ENCODE data around the gene GMPPB.

GMPPB gene

DNA sequence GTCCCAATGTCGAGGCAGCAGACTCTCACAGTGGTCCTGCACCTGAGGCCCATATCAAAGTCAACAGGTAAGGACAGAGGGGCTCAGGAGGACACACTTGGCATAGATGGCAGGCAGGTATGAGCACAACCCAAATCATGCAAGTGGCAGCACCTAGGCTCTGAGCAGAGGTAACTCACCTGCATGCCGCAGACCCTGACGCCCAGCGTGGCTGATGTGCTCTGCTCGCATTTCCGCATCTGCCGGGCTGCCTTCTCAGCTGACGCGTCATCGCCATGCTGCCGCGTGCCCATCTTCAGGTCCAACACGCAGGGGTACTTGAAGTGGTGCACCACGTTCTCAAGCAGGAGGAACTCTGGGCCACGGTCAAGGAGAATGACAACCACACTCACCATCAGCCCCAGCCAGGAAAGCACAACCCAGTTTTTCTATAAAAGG lies 4.2 kb upstream of the GMPPB start:
- DNase-seq, result no peak

DNA sequence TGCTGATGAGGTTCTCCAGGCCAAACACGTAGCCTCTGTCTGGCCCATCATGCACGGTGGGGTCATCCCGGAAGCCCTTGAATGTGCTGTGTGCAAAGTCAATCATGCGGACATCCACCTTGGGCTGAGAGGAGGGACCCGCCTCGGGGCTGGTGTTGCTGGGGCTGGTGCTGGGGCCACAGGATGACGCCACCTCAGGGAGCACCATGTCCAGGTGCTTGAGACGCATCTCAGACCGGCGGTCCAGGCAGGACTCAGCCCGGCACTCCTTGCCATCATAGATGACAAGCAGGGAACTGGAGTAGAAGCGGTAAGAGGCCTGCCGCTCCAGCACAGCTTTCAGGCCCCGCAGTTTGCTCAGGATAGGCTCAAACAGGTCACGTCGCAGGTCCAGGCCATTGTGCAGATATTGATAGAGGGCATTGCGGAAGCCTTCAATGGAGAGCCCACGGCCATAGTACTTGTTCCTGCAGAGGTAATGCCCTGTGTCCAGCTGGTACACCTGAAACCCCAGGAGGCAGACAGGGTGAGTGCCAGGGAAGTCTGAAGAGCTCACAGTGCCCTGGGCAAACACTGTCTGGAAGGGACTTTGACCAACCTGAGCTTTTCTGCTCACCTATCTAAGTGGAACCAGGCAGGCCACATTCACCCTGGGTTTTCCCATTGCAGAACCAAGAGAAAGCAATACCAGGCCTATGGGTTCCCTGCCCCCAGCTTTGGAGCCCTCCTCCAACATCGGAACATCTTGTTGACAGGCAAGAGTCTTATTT lies 3.6 kb upstream of the GMPPB start:
- DNase-seq, result no peak

DNA sequence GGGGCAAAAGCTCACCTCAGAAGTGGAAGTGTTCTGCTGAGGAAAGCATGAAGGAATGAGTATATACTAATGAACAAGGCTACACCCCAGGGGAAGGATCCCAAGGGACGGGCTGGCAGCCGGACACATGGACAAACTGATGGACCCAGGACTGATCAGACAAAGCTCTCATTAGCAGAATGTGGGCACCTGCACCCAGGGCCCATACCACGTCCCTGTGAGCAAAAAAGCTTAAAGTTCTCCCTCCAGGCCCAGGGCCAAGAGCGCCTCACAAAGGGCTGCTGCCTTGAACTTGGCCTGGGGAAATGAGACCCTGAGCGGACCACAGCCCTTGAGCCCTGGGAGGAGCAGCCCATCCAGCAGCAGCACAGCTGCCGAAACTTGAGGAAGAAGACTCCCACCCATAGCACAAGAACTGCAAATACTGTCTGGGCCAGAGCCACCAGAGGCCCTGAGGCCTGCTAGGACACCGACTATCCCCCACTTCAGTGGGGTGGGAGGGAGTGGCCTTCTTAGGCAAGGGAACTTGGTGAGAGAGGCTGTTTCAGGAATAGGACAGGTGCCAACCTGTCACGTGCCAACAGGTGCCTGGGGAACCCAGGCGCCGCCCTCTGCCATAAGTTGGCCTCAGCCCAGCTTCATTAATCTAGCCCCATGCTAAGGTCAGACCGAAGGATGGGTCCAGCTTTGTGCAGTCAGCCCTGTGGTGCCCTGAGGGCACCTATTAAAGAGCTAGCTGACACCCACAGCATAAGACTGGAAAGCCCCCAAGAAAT lies 2.3 kb upstream of the GMPPB start:
- DNase-seq, result no peak

DNA sequence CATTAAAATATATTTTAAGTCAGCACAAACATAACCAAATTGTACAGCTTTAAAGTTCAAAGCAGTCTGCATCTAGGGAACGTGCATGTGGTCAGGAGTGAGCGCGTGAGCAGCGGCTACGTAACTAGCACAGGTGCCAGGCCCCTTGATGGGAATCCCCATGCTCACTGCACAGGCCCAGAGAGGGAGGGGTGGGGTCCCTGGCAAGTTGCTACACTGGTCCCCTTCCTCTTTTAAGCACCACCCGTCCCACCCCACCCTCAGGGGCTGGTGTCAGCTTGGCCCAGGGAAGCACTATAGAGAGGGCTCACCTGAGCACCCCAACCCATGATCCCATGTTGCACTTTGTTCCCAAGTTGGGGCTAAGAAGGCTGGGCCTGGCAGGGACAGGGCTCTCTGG lies 835 bp upstream of the GMPPB start:
- DNase-seq, result no peak

DNA sequence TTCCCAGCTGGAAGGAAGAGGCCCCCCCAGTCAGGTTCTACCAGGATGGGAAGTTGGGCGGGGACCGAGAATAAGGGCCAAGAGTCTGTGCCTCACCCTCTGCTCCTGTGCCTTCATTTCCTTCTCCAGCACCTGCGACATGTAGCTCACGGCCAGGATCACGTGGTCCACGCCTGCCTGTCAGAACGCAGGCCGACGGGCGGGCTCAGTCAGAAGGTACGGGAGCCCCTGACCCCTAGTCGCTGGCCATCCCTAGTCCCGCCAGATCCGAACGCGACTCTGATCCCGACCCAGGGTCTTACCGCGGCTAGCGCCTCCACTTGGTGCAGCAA lies 489 bp downstream of the GMPPB start:
- peak; percentile 66 to 70 for DNase-seq

DNA sequence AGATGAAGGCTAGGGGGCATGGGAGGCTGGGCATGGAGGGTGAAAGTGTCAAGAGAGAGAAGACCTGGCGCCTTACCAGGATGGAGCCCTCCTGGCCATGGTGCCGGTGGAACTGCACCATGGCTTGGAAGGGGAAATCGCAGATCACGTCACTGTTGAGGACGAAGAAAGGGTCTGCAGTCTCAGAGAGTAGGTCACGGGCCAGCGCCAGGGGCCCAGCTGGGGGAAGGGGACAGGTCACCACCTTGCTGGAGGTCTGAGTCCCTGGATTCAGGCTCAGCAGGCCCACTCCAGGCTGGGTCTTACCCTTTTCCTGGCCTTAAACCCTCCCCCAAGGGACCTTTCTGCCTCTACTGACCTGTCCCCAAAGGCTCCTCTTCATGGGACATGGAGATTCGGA lies 855 bp downstream of the GMPPB start:
- DNase-seq, result no peak

DNA sequence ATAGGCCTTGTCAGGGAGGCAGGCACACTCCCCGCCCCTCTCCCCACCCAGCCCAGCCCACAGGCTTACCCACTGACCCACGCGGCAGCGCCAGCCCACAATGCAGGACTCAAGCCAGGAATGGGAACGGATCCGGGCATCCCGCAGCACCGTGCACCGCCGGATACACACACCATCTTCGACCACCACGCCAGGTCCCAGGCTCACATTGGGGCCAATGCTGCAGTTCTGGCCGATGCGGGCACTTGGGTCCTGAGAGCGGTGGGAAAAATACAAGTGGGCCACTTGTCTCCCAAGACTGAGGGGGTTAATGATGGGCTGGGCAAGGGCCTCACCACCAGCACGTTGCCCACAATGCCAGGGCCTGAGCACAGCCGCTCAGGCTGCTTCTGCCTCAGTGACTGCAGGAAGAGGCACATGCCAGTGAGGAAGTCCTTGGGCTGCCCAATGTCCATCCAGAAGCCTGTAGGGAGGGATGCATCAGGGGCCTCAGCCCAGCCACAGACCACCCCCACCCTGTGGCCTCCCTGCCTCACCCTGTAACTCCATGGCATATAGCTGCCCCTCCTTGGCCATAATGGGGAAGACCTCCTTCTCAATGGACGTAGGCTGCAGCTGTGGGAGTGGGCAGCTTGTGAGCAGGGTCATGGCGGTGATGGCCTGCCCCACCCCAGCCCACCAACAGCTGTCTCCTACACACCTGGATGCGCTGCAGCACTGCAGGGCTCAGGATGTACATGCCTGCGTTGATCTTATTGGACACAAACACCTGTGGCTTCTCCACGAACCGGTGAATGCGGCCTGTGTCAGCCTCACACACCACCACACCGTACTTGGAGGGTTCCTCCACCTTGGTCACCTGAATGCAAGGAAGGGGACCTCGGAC lies 1.6 kb downstream of the GMPPB start:
- no peak for DNase-seq

DNA sequence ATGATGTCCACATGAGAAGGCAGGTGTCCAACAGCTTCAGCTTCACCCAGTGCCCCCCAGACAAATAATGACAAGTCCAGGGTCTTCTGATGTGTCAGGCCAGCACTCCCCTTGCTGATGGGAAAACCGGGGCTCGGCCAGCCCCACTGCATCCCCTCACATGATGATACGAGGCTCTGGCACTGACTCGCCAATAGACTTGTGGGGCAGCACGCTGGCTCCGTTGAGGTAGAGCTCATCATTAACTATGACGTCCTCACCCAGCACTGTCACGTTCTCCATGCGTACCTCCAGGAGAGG lies 2.2 kb downstream of the GMPPB start:
- no peak for DNase-seq

DNA sequence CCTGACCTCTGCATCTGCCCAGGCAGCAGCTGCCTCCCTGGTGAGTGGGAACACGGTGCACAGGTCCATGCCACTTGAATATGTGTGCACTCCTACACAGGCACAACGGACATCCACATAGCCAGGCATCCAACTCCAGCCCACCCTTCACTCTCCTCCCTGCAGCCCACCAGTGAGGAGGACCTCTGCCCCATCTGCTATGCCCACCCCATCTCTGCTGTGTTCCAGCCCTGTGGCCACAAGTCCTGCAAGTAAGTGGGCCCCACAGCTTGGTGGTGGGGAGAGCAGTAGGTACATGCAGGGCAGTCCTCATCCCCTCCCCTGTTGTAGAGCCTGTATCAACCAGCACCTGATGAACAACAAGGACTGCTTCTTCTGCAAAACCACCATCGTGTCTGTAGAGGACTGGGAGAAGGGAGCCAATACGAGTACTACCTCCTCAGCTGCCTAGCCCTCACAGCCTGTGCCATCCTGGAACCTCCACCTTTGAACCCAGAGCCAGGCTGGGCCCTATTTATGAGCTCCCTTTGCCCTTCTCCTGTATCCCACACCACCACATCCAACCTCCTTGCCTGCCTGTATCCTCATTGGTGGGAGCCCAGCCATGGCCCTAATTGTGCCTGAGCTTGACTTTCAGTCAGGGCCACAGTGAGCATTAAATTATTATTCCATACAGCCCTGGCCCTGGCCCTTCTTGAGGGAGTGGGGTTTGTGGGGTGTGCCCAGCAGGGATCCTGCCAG lies 2.7 kb downstream of the GMPPB start:
- no peak for DNase-seq

DNA sequence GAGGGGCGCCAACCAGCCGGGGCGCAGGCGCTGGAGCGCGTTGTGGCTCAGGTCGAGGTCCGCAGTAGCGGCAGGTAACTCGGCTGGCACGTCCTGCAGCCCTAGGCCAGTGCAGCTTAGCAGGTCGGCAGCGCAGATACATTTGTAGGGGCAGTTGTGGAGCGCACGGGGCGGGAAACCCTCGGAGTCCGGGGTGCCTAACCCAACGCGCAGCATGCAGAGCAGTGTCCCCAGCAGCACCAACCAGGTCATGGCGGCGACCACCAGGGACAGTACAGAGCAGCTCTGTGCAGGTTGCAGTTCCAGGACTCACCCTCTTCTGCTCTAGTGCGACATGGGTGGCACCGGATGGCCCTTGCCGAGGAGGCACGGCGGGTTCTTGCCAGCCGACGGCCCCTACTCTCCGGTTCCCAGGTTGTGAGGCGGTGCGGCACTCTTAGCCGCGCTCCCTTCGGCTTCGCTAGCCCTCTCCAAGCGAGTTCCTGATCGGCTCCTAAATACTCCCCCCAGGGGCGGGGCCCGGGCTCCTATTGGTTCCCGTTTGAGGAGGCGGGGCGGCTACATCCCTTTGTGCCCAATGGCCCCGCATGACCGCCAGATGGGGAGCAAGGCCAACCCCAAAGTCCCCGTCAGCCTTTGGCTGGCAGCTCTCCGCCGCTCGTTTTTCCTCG lies 4.4 kb downstream of the GMPPB start, which contains the start of gene AMIGO3:
TSS of gene AMIGO3 (minus strand) at position 471 of the 671 bp plus-strand sequence. CDS start at position 252, 219 bp downstream.
- DNase-seq, result peak; percentile 93 to 94

DNA sequence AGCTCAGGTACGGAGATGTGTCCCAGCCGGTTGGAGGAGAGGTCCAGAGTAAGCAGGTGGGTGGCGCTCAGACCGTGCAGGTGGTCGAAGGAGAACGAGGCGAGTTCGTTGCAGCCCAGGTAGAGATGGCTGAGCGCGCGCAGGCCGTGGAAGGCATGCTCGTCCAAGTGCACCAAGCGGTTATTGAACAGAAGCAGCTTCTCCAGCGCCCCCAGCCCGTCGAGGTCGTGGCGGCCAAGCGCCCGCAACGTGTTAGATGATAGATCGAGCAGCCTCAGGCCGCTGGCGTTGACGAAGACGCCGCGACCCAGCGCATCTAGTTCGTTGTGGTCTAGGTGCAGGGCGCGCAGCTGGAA lies 4.9 kb downstream of the GMPPB start:
- DNase-seq, result peak in 1 of 2 donors; percentile 47

DNA sequence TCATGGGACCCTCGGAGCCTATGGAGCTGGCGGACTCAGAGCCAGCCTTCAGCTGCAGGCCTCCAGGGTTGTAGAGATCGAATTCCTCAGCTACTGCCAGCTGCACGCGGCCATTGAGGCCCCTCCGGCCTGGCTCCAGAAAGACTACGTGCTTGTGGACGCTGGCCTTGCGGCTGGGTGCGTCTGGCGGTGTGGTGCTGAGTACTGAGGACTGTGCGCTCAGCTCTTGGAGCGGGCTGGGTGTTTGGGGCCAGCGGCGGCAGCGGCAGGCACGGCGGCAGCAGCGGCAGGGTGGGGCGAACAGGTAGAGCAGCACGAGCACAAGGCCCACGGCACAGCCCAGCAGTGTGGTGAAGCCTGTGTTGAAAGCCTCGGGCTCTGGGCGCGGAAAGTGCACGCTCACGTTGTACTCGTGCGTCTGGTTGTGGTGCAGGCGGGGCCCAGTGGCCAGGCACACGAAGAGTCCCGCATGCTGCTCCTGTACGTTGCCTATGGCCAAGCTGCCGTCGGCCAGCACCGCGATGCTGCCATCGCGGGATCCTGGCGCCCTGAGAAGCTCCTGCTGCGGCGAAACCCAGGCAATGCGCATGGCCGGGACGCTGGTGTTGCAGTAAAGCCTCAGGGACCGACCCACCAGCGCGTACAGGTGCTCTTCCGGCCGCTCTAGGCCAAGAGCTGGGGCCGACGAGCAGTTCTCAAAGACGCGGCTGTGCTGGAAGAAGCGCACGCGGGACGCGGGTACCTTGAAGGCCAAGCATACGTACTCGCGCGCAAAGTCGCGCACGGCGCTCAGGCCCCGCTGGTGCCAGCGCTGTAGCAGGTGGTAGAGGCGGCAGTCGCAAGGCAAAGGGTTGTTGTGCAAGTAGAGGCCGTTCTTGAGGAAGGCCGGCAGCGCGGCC lies 5.5 kb downstream of the GMPPB start:
- DNase-seq, result no peak

DNA sequence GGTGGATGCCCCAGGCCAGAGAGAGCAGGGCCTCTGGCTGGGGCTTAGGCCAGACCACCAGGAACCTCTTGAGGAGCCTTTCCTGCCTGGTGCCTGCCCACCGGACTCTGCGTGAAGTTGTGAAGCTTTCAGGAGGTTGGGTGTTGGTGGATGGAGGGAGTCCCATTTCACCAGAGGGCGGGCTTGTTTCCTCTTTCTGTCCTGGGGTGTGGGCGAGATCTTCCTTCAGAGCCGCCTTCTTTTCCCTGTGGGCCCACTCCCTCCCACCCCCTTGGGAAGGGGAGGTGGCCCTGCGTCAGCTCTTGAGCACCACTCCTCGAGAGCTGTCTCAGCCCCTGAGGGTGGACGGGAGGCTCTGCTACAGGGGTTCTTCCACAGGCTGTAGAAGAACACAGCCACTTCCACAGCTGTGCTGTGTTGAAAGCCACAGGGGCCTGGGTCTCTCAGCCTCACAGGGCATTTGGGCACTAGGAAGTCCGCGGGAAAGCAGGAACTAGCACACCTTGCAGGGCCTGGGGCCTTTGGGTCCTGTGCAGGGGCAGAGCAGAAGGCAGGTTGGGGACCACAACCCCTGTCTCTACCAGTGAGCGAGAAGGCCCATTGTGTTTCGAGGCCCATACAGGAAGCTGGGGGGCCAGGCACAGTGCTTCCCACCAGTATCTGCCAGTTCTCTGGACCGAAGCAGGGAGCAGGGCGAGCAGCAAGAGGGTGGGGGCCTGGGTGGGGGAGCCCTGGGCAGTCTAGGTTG lies 6.4 kb downstream of the GMPPB start:
- no peak for DNase-seq

DNA sequence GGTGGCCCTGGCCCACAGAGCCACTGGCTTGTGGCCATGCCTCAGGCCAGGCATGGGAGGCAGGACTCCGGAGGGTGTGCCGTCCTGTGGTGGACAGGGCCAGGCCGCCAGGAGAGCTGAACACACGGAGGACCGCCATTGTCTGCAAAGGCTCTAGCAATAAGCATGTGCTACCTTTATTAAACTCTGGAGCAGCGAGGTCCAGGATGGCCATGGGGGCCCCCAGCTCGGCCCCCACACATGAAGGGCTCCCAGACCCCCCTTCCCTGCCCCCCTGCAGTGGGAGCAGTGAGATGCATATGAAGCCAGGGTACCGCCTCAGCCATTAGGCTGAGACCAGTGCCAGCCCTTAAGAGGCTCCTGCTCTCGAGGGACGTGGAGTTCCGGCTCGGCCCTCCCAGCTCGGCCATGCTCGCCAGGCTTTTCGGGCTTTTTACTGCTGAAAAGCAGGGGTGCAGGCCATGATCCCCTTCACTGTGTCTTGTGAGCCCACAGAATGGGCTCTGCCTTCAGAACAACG lies 7.0 kb downstream of the GMPPB start:
- DNase-seq, result no peak

DNA sequence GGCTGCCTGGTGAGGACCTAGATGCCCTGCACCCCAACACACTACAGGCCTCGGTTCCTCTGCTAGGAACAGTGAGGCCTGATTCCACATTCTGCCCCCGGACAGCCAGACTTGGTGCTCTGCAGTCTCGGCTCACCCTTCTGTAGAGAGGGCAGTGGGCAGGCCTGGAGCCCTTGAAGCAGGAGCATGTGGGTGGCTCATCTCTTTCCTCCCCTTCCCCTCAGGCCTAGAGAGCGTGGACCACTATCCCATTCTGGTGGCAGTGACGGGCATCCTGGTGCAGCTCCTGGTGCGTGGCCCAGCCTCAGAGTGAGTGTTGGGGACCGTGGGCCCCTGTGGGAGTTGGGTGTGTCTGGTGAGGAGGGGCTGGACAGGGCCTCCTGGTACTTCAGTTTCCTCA lies 7.6 kb downstream of the GMPPB start:
- DNase-seq, result no peak

DNA sequence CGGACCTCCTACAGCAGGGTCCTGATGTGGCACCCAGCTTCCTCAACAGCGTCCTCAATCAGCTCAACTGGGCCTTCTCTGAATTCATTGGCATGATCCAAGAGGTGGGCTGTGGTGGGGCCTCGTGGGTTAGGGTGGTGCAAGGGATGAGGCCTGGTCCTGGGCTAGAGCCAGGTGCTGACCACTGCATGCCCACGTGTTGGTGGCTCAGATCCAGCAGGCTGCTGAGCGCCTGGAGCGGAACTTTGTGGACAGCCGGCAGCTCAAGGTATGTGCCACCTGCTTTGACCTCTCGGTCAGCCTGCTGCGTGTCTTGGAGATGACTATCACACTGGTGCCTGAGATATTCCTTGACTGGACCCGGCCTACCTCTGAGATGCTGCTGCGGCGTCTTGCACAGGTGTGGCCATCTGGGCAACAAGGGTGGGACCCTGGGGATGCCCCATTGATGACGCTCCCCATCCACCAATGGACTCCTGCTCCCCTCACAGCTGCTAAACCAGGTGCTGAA lies 8.1 kb downstream of the GMPPB start:
- DNase-seq, result no peak

DNA sequence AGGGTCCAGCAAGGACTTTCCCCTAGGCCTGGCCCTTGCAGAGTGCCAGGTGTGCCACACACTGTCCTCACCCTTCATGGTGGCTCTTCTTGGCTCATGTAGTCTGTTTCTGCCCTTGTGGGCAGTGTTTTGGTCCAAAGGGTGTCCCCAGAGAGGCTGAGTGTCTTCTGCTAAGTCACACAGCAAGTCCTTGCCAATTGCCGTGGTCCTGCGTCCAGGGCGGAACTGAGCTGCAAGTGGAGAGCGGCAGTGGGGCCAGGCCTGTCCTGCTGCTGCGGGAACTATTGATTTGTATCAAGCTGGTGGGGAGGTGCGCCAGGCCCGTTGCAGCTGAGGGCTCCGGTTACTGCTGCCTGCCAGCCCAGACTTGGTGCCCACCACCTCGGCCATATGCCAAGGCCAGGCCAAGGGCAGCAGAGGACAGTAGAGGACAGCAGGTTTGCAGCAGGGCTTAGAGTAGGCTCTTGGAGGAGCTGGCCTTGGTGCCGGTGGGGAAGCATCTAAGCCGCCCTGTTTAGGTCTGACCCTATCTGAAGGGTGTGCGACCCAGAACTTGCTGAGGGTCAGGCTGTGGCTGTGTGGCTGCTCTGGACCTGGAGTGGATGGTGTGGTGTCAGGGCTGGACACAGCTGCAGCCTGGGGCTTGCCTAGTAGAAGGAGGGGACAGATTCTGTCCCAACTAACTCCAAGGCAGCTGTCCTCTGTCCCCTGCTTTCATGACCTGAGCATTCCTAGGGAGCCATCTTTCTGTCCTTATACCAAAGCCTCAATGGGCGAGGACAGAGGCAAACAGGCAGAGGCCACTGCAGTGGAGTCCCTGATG lies 8.8 kb downstream of the GMPPB start:
- no peak for DNase-seq

DNA sequence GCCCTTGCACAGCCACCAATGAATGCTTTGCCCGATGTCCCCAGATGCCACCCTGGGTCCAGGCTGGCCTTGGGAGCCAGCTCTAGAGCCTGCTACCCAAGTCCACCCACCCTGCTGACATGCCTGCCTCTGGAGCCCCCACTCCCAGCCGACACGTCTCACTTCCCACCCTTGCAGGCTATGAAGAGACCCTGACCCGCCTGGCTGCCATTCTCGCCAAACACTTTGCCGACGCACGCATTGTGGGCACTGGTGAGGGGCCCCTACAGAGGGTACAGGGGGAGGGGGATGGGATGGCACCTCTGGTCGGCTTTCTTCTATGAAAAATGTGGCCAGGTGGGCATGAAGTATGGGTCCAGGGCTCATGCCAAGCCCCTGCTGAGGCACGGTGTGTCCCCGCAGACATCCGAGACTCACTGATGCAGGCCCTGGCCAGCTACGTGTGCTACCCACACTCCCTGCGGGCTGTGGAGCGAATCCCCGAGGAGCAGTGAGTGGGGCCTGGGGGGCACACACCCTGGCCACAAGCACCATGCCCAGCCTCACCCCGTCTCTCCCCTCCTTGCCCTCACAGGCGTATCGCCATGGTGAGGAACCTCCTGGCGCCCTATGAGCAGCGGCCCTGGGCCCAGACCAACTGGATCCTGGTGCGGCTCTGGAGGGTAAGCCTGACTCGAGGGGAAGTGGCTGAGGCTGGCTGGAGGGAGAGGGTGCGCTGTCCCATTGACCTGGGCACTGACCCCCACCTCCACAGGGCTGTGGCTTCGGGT lies 10.2 kb downstream of the GMPPB start:
- no peak for DNase-seq

Measured in stimulated activated CD4-positive, alpha-beta T cell treated with anti-CD3 and anti-CD28 coated beads, Interleukin-2, amount 100 ng/mL, for 24 hours (primary cell).